Measurements from ENCODE around the gene RB1. TPM values are rescaled to one million over a fixed set of nuclear protein-coding genes. Genes with fewer than 3 reads are reported as not detected.

Gene RB1
- total and polyA plus RNA-seq, 7 experiments from 2014 or later, result 12.1 to 37.1 (median 18.5) TPM

DNA sequence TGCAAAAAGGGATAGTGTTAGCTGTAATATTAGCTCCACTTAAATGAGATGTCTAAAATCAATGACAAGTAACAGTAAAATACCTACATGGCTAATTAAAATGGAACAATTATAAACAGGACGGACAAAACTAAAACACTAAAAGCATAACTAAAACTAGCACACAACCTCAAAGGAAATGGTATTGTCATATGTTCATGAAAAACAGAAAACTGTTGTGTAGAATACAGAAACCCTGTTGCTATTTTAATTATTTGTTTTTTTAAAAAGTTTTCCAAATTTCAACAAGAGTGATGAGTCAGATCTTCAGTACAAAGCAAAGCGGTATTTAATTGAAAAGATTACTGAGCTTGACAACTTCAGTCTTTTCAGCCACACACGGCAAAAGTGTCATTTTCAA lies 225.2 kb downstream of the RB1 start:
- Histone ChIP-seq H3K9me3 (ENCODE audit: control insufficient read depth in 2 of 3, low read length in 3 of 3) (no peaks in the 10 kb centered on the region), H3K36me3 (ENCODE audit: control insufficient read depth in 2 of 3, insufficient read depth in 3 of 3, low read length in 3 of 3) (no peaks in the 10 kb centered on the region), H3K4me1 (ENCODE audit: control insufficient read depth in 2 of 2, insufficient read depth in 2 of 2, low read length in 2 of 2) (peaks cover 15 to 24% of the 10 kb centered on the region in 2 donors), H3K27ac (ENCODE audit: low read depth, low read length) (no peak overlapping the region), H3K4me3 (ENCODE audit: low read length) (no peak overlapping the region), H3K27me3 (ENCODE audit: control insufficient read depth in 2 of 2, insufficient read depth in 2 of 2, low read length in 2 of 2) (no peaks in the 10 kb centered on the region)
- CTCF ChIA-PET, result no interaction called here
- intact Hi-C loops (cut with micrococcal nuclease), result no loop called here
- ATAC-seq (no peak), DNase-seq (no peak)
- Mint-ChIP-seq H3K9me3 (peaks cover 0 to 6% (median 0%) of the 10 kb centered on the region in 11 donors), H3K27me3 (peaks cover 0 to 9% (median 0%) of the 10 kb centered on the region in 5 donors), H3K4me1 (peaks cover 11 to 34% (median 24%) of the 10 kb centered on the region in 7 donors), H3K36me3 (peaks cover 0 to 2% (median 0%) of the 10 kb centered on the region in 5 donors), H3K27ac (no peak overlapping the region), H3K4me3 (no peak overlapping the region)
- POLR2A ChIA-PET, result interaction anchor here (0.5 to 1.6 kb wide), 10 partner anchors 21 to 488 kb away, joined by 3 to 4 read pairs (median 4); no protein-coding TSS in a partner anchor

- Mint-ChIP-seq H3K27me3 (peaks cover 0 to 9% (median 0%) of the 10 kb centered on the region in 5 donors), H3K4me1 (peaks cover 11 to 44% (median 31%) of the 10 kb centered on the region in 7 donors), H3K27ac (peak overlapping the region; percentile 98 to 100 (median 99)), H3K36me3 (peaks cover 0 to 10% (median 0%) of the 10 kb centered on the region in 5 donors), H3K9me3 (peaks cover 0 to 6% (median 0%) of the 10 kb centered on the region in 11 donors), H3K4me3 (peak overlapping the region in 7 of 10 donors; percentile 83 to 99 (median 97))
- H3K27ac ChIP-seq (ENCODE audit: low read depth, low read length), result peak overlapping the region; percentile 96
- ChIA-PET POLR2A (interaction anchor here (0.6 to 5.5 kb wide), 14 partner anchors 9 to 298 kb away, joined by 3 to 83 read pairs (median 11); partner anchors contain the start of gene ITM2B), CTCF (interaction anchor here (0.6 to 2.3 kb wide), 2 partner anchors 25 to 130 kb away, joined by 3 to 6 read pairs; no protein-coding TSS in a partner anchor)
- intact Hi-C loops (cut with micrococcal nuclease), result loop anchor here (5.0 to 10.0 kb wide), 4 partner anchors 376 to 1979 kb away; partner anchors contain the start of genes CAB39L (in 1 of the 2), LRCH1 (in 1 of the 2), SETDB2 (in 1 of the 2) and SPRYD7 (in 1 of the 2)
- H3K4me1 ChIP-seq (ENCODE audit: control insufficient read depth in 2 of 2, insufficient read depth in 2 of 2, low read length in 2 of 2), result peaks cover 16 to 19% of the 10 kb centered on the region in 2 donors
- no peaks in the 10 kb centered on the region for H3K9me3 ChIP-seq (ENCODE audit: control insufficient read depth in 2 of 3, low read length in 3 of 3)
- no peak overlapping the region for H3K4me3 ChIP-seq (ENCODE audit: low read length)
- no peak for ATAC-seq
- H3K36me3 ChIP-seq (ENCODE audit: control insufficient read depth in 2 of 3, insufficient read depth in 3 of 3, low read length in 3 of 3), result no peaks in the 10 kb centered on the region
- DNase-seq, result no peak
- no peaks in the 10 kb centered on the region for H3K27me3 ChIP-seq (ENCODE audit: control insufficient read depth in 2 of 2, insufficient read depth in 2 of 2, low read length in 2 of 2)
Observed at GRCh38 chr13:48530833-48531232, 227.3 kb downstream of the RB1 start.

Other genes with a start within 250 kb of the RB1 start
- gene MED4, start 208.6 kb upstream of the RB1 start, total RNA-seq, result 10 to 100 TPM; 43.4 to 60.9 (median 50.0) TPM
- 10 to 100 TPM; 79.8 to 90.0 TPM for gene MED4, start 208.6 kb upstream of the RB1 start, polyA plus RNA-seq
- 100 to 1,000 TPM; 190 to 733 (median 412) TPM for gene ITM2B, start 70.5 kb upstream of the RB1 start, total RNA-seq
- 1,000 to 10,000 TPM; 1,112 to 1,479 TPM for gene ITM2B, start 70.5 kb upstream of the RB1 start, polyA plus RNA-seq
- 10 to 100 TPM; 24.1 to 60.4 (median 32.8) TPM for gene LPAR6, start 109.4 kb downstream of the RB1 start, total RNA-seq
- gene LPAR6, start 109.4 kb downstream of the RB1 start, polyA plus RNA-seq, result 10 to 100 TPM; 51.0 to 59.8 TPM
- 10 to 100 TPM in 3 of 5 experiments, 1 to 10 TPM in 2; 7.6 to 17.8 (median 10.1) TPM for gene RCBTB2, start 229.3 kb downstream of the RB1 start, total RNA-seq
- gene RCBTB2, start 229.3 kb downstream of the RB1 start, polyA plus RNA-seq, result 10 to 100 TPM; 14.6 to 19.7 TPM

Data from naive thymus-derived CD4-positive, alpha-beta T cell (primary cell).